Measurements from ENCODE around the gene NHERF2. TPM values are rescaled to one million over a fixed set of nuclear protein-coding genes. Genes with fewer than 3 reads are reported as not detected.
"Not testable (repeated sequence)": the region's sequence is repeated elsewhere in the genome, so short reads cannot be mapped to it uniquely, and the experiment has no call there.

NHERF2 gene
- total RNA-seq, 2 experiments from 2014 or later = 1.1 to 1.4 TPM

GRCh38 chr16:2027024-2028010, 615 bp downstream of the NHERF2 start:
- Mint-ChIP-seq H3K4me1 (peaks cover 22% of the 10 kb centered on the region), H3K9me3 (no peaks in the 10 kb centered on the region), H3K27ac (no peak overlapping the region), H3K4me3 (peak overlapping the region; percentile 51), H3K27me3 (peaks cover 22% of the 10 kb centered on the region), H3K36me3 (ENCODE audit: low read depth) (no peaks in the 10 kb centered on the region)
- DNase-seq = no peak
- POLR2A ChIA-PET = interaction anchor here (0.9 kb wide), 1 partner anchor 128 kb away, joined by 3 read pairs; the partner anchor contains the start of gene TRAF7
- CTCF ChIA-PET = interaction anchor here (0.7 to 1.5 kb wide), 2 partner anchors 20 to 113 kb away, joined by 3 to 5 read pairs; partner anchors contain the start of genes NTHL1 and TSC2

- no peak overlapping the region for H3K27ac Mint-ChIP-seq
- no peaks in the 10 kb centered on the region for H3K9me3 Mint-ChIP-seq
- H3K4me3 Mint-ChIP-seq = no peak overlapping the region
- peaks cover 16% of the 10 kb centered on the region for H3K4me1 Mint-ChIP-seq
- POLR2A ChIA-PET = no interaction called here
- H3K27me3 Mint-ChIP-seq = peaks cover 17% of the 10 kb centered on the region
- CTCF ChIA-PET = interaction anchor here (1.5 kb wide), 1 partner anchor 112 kb away, joined by 5 read pairs; no protein-coding TSS in a partner anchor
- no peak for DNase-seq
- H3K36me3 Mint-ChIP-seq (ENCODE audit: low read depth) = no peaks in the 10 kb centered on the region
Observed at GRCh38 chr16:2028146-2028545, 1.4 kb downstream of the NHERF2 start.

GRCh38 chr16:2028620-2029220, 2.0 kb downstream of the NHERF2 start:
- no peaks in the 10 kb centered on the region for H3K9me3 Mint-ChIP-seq
- H3K4me3 Mint-ChIP-seq = no peak overlapping the region
- no peak for DNase-seq
- H3K27ac Mint-ChIP-seq = no peak overlapping the region
- H3K4me1 Mint-ChIP-seq = peaks cover 13% of the 10 kb centered on the region
- no peaks in the 10 kb centered on the region for H3K36me3 Mint-ChIP-seq (ENCODE audit: low read depth)
- peaks cover 17% of the 10 kb centered on the region for H3K27me3 Mint-ChIP-seq
- ChIA-PET POLR2A (no interaction called here), CTCF (interaction anchor here (1.1 to 1.5 kb wide), 2 partner anchors 112 kb away, joined by 3 to 5 read pairs; no protein-coding TSS in a partner anchor)

GRCh38 chr16:2029350-2029749, 2.6 kb downstream of the NHERF2 start:
- Mint-ChIP-seq H3K4me1 (peaks cover 7% of the 10 kb centered on the region), H3K27me3 (peaks cover 17% of the 10 kb centered on the region), H3K27ac (no peak overlapping the region), H3K36me3 (ENCODE audit: low read depth) (no peaks in the 10 kb centered on the region), H3K4me3 (no peak overlapping the region), H3K9me3 (no peaks in the 10 kb centered on the region)
- ChIA-PET POLR2A (no interaction called here), CTCF (interaction anchor here (1.1 kb wide), 1 partner anchor 112 kb away, joined by 3 read pairs; no protein-coding TSS in a partner anchor)
- DNase-seq = no peak

- no peak overlapping the region for H3K4me3 Mint-ChIP-seq
- peaks cover 17% of the 10 kb centered on the region for H3K27me3 Mint-ChIP-seq
- no peaks in the 10 kb centered on the region for H3K9me3 Mint-ChIP-seq
- DNase-seq = no peak
- POLR2A ChIA-PET = no interaction called here
- peaks cover 7% of the 10 kb centered on the region for H3K4me1 Mint-ChIP-seq
- no peaks in the 10 kb centered on the region for H3K36me3 Mint-ChIP-seq (ENCODE audit: low read depth)
- CTCF ChIA-PET = interaction anchor here (1.0 to 1.1 kb wide), 2 partner anchors 9 to 111 kb away, joined by 3 to 4 read pairs; no protein-coding TSS in a partner anchor
- no peak overlapping the region for H3K27ac Mint-ChIP-seq
Observed at GRCh38 chr16:2030036-2030435, 3.3 kb downstream of the NHERF2 start.

- ChIA-PET CTCF (interaction anchor here (0.8 to 1.0 kb wide), 2 partner anchors 9 to 17 kb away, joined by 3 read pairs; partner anchors contain the start of genes NTHL1 and TSC2), POLR2A (no interaction called here)
- Mint-ChIP-seq H3K27ac (no peak overlapping the region), H3K27me3 (peaks cover 12% of the 10 kb centered on the region), H3K36me3 (ENCODE audit: low read depth) (no peaks in the 10 kb centered on the region), H3K4me3 (no peak overlapping the region), H3K9me3 (no peaks in the 10 kb centered on the region), H3K4me1 (peaks cover 4% of the 10 kb centered on the region)
- DNase-seq = no peak
Observed at GRCh38 chr16:2031081-2031577, 4.4 kb downstream of the NHERF2 start.

DNA sequence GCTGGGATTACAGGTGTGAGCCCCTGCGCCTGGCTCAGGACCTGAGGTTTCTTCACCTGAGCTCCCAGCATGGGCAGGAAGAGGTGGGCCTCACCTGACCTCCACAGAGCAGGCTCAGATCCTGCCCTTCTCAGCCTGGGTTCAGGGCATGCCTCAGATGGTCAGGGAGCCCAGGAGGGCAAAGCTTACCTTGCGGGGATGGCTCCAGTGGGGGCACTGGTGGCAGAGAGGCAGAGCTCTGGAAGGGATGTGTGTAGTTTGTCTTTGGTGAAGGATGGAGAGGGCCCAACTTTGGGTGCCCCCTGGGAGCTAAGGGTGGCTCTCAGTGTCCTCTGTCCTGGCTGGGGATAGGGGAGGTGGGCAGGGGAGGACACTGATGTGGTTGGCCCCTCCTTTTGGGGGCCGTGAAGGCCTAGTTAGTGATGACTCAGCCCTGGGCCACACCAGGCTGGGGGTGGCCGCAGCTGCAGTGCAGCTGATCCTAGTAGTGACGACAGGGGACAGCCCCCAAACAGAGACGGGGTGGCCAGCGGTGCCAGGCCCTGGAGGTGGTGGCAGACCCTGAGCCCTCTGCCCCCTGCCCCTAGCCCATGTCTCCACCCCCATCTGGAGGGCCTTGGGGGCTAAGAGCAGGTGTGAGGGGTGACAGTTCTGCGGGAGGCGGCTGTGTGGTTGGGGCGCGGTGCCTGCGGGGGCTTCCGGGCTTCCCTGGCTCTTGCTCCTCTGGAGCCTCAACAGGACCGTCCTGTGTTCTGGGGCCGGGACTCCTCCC, 5.8 kb downstream of the NHERF2 start:
- no peaks in the 10 kb centered on the region for H3K36me3 Mint-ChIP-seq (ENCODE audit: low read depth)
- peak overlapping the region; percentile 62 for H3K27ac Mint-ChIP-seq
- DNase-seq = no peak
- H3K9me3 Mint-ChIP-seq = no peaks in the 10 kb centered on the region
- no peak overlapping the region for H3K4me3 Mint-ChIP-seq
- CTCF ChIA-PET = interaction anchor here (0.7 to 1.1 kb wide), 3 partner anchors 15 to 1499 kb away, joined by 3 read pairs; partner anchors contain the start of genes NTHL1 and TSC2
- H3K4me1 Mint-ChIP-seq = peaks cover 3% of the 10 kb centered on the region
- POLR2A ChIA-PET = interaction anchor here (0.6 kb wide), 1 partner anchor 609 kb away, joined by 3 read pairs; no protein-coding TSS in a partner anchor
- peaks cover 10% of the 10 kb centered on the region for H3K27me3 Mint-ChIP-seq

GRCh38 chr16:2033057-2033908, 6.6 kb downstream of the NHERF2 start:
- Mint-ChIP-seq H3K27me3 (peaks cover 2% of the 10 kb centered on the region), H3K4me1 (no peaks in the 10 kb centered on the region), H3K9me3 (no peaks in the 10 kb centered on the region), H3K27ac (no peak overlapping the region), H3K36me3 (ENCODE audit: low read depth) (no peaks in the 10 kb centered on the region), H3K4me3 (no peak overlapping the region)
- POLR2A ChIA-PET = interaction anchor here (0.6 kb wide), 1 partner anchor 610 kb away, joined by 3 read pairs; no protein-coding TSS in a partner anchor
- no peak for DNase-seq
- CTCF ChIA-PET = no interaction called here

DNA sequence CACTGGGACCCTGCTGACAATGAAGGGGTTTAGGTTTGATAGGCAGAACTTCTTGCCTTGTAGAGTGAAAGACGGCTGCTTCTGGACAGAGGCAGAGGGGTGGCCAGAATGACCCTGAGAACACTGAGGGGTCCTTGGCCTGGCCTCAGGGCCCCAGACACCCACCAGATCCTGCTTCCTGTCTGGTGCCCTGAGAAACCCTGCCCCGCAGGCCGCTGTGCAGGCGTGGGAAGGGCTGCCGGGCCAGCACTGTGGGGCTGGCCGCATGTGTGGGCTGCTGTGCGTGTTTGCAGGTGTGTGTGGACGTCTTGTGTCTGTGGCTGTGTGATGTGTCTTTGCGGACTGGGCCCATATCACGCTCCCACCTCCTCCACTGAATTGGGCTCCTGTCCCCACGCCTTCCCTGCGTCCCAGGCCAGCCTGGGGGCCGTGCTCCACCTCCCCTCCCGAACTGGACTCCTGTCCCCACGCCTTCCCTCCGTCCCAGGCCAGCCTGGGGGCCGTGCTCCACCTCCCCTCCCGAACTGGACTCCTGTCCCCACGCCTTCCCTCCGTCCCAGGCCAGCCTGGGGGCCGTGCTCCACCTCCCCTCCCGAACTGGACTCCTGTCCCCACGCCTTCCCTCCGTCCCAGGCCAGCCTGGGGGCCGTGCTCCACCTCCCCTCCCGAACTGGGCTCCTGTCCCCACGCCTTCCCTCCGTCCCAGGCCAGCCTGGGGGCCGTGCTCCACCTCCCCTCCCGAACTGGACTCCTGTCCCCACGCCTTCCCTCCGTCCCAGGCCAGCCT, 7.4 kb downstream of the NHERF2 start:
- H3K36me3 Mint-ChIP-seq (ENCODE audit: low read depth); H3K9me3 Mint-ChIP-seq; CTCF ChIA-PET; POLR2A ChIA-PET; DNase-seq; H3K27me3 Mint-ChIP-seq; H3K4me1 Mint-ChIP-seq; H3K4me3 Mint-ChIP-seq: not testable (repeated sequence)
- H3K27ac Mint-ChIP-seq = peak overlapping the region; percentile 31

GRCh38 chr16:2034696-2035430, 8.2 kb downstream of the NHERF2 start:
- no peaks in the 10 kb centered on the region for H3K9me3 Mint-ChIP-seq
- no peak overlapping the region for H3K27ac Mint-ChIP-seq
- H3K36me3 Mint-ChIP-seq (ENCODE audit: low read depth) = no peaks in the 10 kb centered on the region
- DNase-seq = no peak
- no peaks in the 10 kb centered on the region for H3K27me3 Mint-ChIP-seq
- ChIA-PET CTCF (interaction anchor here (1.0 kb wide), 1 partner anchor 12 kb away, joined by 3 read pairs; no protein-coding TSS in a partner anchor), POLR2A (no interaction called here)
- H3K4me3 Mint-ChIP-seq = no peak overlapping the region
- no peaks in the 10 kb centered on the region for H3K4me1 Mint-ChIP-seq
